K562 (cell line): ENCODE measurements around the gene RPL10A. TPM values are rescaled to one million over a fixed set of nuclear protein-coding genes. Genes with fewer than 3 reads are reported as not detected.
A peak's percentile ranks its signal among the peaks of the same experiment; 100 is the strongest.

ENCODE experiments used
- CEBPG ChIP-seq, 3 experiments: fragments of 200-800 bp in 1 of 3; sonication (Bioruptor generic) in 1 of 3; sonication (generic) in 1 of 3; formaldehyde crosslinking in 1 of 3; IDR thresholded peaks in 2 of 3; conservative IDR thresholded peaks in 1 of 3; 2 replicates each; pipeline versions ENCODE4 v1.6.1 to v1.8.0; 2016 to 2022; ENCODE audit warnings: missing compliant biosample characterization in 2 of 3, missing genetic modification characterization in 2 of 3, mild to moderate bottlenecking in 1 of 3, missing genetic modification reagents in 1 of 3
- DIDO1 ChIP-seq: fragments of 450-650 bp; IDR thresholded peaks from 2 replicates; pipeline ENCODE4 v1.6.1; 2016; ENCODE audit warnings: low read depth, missing biosample characterization, missing genetic modification characterization
- FIP1L1 ChIP-seq: fragments of 200-400 bp; formaldehyde crosslinking; IDR thresholded peaks from 2 replicates; pipeline ENCODE4 v1.6.1; 2018; ENCODE audit warnings: mild to moderate bottlenecking, low read depth, low read length; ENCODE audit not compliant: poor library complexity, severe bottlenecking
- GMEB1 ChIP-seq: fragments of 250-450 bp; sonication (Bioruptor Pico); IDR thresholded peaks from 2 replicates; pipeline ENCODE4 v1.4.0; 2020; ENCODE audit warnings: mild to moderate bottlenecking
- GTF2A2 ChIP-seq: IDR thresholded peaks from 2 replicates; pipeline ENCODE4 v1.6.1; 2016; ENCODE audit warnings: mild to moderate bottlenecking, missing genetic modification characterization, missing compliant biosample characterization
- HDAC3 ChIP-seq: fragments of 450-650 bp; IDR thresholded peaks from 2 replicates; pipeline ENCODE4 v1.6.1; 2018; ENCODE audit warnings: borderline replicate concordance, mild to moderate bottlenecking, moderate library complexity; ENCODE audit not compliant: partially characterized antibody
- HNRNPLL ChIP-seq: fragments of 200-400 bp; formaldehyde crosslinking; IDR thresholded peaks from 2 replicates; pipeline ENCODE4 v1.6.1; 2017; ENCODE audit warnings: low read length, low read depth, mild to moderate bottlenecking; ENCODE audit not compliant: poor library complexity, severe bottlenecking
- NR1H2 ChIP-seq: sonication (generic); formaldehyde crosslinking; IDR thresholded peaks from 2 replicates; pipeline ENCODE4 v1.4.0; 2020; ENCODE audit warnings: mild to moderate bottlenecking, missing genetic modification reagents
- NRF1 ChIP-seq, 2 experiments: fragments of 450-650 bp; IDR thresholded peaks in 1 of 2; conservative IDR thresholded peaks in 1 of 2; 2 replicates each; pipeline ENCODE4 v1.6.1; 2014; ENCODE audit warnings: mild to moderate bottlenecking in 2 of 2
- NUFIP1 ChIP-seq: fragments of 450-650 bp; IDR thresholded peaks from 2 replicates; pipeline ENCODE4 v1.6.1; 2018; ENCODE audit not compliant: partially characterized antibody
- PREB ChIP-seq: sonication (generic); formaldehyde crosslinking; IDR thresholded peaks from 2 replicates; pipeline ENCODE4 v1.8.1; 2023; ENCODE audit warnings: mild to moderate bottlenecking, missing genetic modification reagents
- PURB ChIP-seq: sonication (generic); formaldehyde crosslinking; IDR thresholded peaks from 2 replicates; pipeline ENCODE4 v1.9.0; 2021; ENCODE audit warnings: low read depth, mild to moderate bottlenecking, missing genetic modification reagents
- SMARCA4 ChIP-seq: fragments of 450-650 bp; IDR thresholded peaks from 2 replicates; pipeline ENCODE4 v1.6.1; 2016
- THRAP3 ChIP-seq: fragments of 450-650 bp; IDR thresholded peaks from 2 replicates; pipeline ENCODE4 v1.6.1; 2016; ENCODE audit warnings: mild to moderate bottlenecking, inconsistent platforms, borderline replicate concordance
- U2AF1 ChIP-seq: fragments of 200-400 bp; formaldehyde crosslinking; optimal IDR thresholded peaks from 2 replicates; pipeline ENCODE3; 2017; ENCODE audit warnings: mild to moderate bottlenecking, low read depth, low read length, moderate library complexity
- WHSC1 ChIP-seq: IDR thresholded peaks from one replicate; pipeline ENCODE4 v1.6.1; 2012; ENCODE audit warnings: low read length, control low read depth, inconsistent platforms
- ZBTB9 ChIP-seq: fragments of 450-650 bp; formaldehyde crosslinking; IDR thresholded peaks from 2 replicates; pipeline ENCODE4 v1.4.0; 2020; ENCODE audit warnings: mild to moderate bottlenecking, moderate library complexity
- ZNF146 ChIP-seq: IDR thresholded peaks from one replicate; pipeline ENCODE4 v1.6.1; 2018; ENCODE audit warnings: missing compliant biosample characterization; ENCODE audit not compliant: unreplicated experiment
- ZNF431 ChIP-seq: sonication (generic); formaldehyde crosslinking; IDR thresholded peaks from 2 replicates; pipeline ENCODE4 v1.8.0; 2022; ENCODE audit warnings: mild to moderate bottlenecking, missing genetic modification reagents
- ZNF740 ChIP-seq, 3 experiments: fragments of 200-800 bp in 1 of 3; sonication (Bioruptor generic) in 1 of 3; sonication (generic) in 1 of 3; formaldehyde crosslinking in 1 of 3; IDR thresholded peaks; 2 replicates each; pipeline versions ENCODE4 v1.6.1 to v1.8.0; 2016 to 2022; ENCODE audit warnings: mild to moderate bottlenecking in 2 of 3, missing compliant biosample characterization in 2 of 3, missing genetic modification characterization in 2 of 3, missing genetic modification reagents in 1 of 3
- ZNF77 ChIP-seq: fragments of 250-450 bp; sonication (Bioruptor Pico); IDR thresholded peaks from 2 replicates; pipeline ENCODE4 v1.5.0; 2020
- polyA plus RNA-seq, 8 experiments: library from polyadenylated mRNA; depleted of rRNA in 4 of 8; stranded (reverse) in 5 of 8; unstranded in 3 of 8; fragments of >200 nt; fragmentation: Nextera tagmentation in 2 of 8; fragmentation: Illumina TruSeq in 1 of 8; extraction: Ambion mirVana in 2 of 8; extraction: Trizol in 1 of 8; gene quantifications; 2 replicates each; pipeline versions ENCODE4 v1.2.1 to v1.2.3, GENCODE V29; 2011 to 2014; ENCODE audit warnings: inconsistent platforms in 1 of 8, missing spikeins in 1 of 8
- total RNA-seq, 7 experiments: library from RNA; depleted of rRNA in 6 of 7; stranded (reverse); fragments of >200 nt in 6 of 7; fragmentation: Illumina TruSeq in 2 of 7; extraction: Trizol in 2 of 7; gene quantifications; 2 replicates each; pipeline versions ENCODE4 v1.2.1 to v1.2.3, GENCODE V29; 2011 to 2021; ENCODE audit warnings: low replicate concordance in 1 of 7

RPL10A gene
- total and polyA plus RNA-seq, 9 of the 15 experiments (the other 6 are each of a cell fraction or from before 2014, with no cell fraction given), result 1,589 to 3,237 (median 2,116) TPM

GRCh38 chr6:35497571-35498421 is 29.6 kb downstream of the RPL10A start (continued):
- TF ChIP-seq THRAP3 (no peak), HNRNPLL (no peak), U2AF1 (peak; percentile 93), DIDO1 (no peak), GMEB1 (CRISPR knock-in tag) (no peak), NR1H2 (CRISPR knock-in tag) (no peak; the same call in 1 of the 2 replicates), FIP1L1 (peak; percentile 82), HDAC3 (no peak), PREB (CRISPR knock-in tag) (no peak), ZBTB9 (CRISPR knock-in tag) (peak; percentile 19; the same call in 1 of the 2 replicates), WHSC1 (no peak), SMARCA4 (peak; percentile 69), ZNF740 (CRISPR knock-in tag; IDR thresholded peaks at IDR 0.05) (0 out of 2 replicates have a peak, but pooled peaks have one; percentile 32), ZNF740 (tag; IDR thresholded peaks at IDR 0.05) (no peak), NRF1 (conservative IDR thresholded peaks at IDR 0.05 in 1 of 2, IDR thresholded peaks at IDR 0.05 in 1 of 2) (peak; percentile 74 to 77), NUFIP1 (no peak), ZNF146 (no peak), GTF2A2 (tag) (no peak), ZNF431 (CRISPR knock-in tag) (peak; percentile 80), CEBPG (CRISPR knock-in tag; IDR thresholded peaks at IDR 0.05) (peak; percentile 61; the same call in 1 of the 2 replicates), CEBPG (tag; conservative IDR thresholded peaks at IDR 0.05 in 1 of 2, IDR thresholded peaks at IDR 0.05 in 1 of 2) (no peak), ZNF77 (CRISPR knock-in tag) (no peak), PURB (CRISPR knock-in tag) (no peak)
